GM19239 (cell line): ENCODE measurements around the gene NPY1R.

ENCODE experiments used
- DNase-seq: peaks from one replicate; pipeline ENCODE4 v3.0.0; 2011; ENCODE audit warnings: low spot score; ENCODE audit not compliant: insufficient read length
- FAIRE-seq: peaks from 2 replicates; lab custom pipeline; 2011; peaks lifted over from hg19 to GRCh38; lab: Jason Lieb, UNC

Gene NPY1R

DNA sequence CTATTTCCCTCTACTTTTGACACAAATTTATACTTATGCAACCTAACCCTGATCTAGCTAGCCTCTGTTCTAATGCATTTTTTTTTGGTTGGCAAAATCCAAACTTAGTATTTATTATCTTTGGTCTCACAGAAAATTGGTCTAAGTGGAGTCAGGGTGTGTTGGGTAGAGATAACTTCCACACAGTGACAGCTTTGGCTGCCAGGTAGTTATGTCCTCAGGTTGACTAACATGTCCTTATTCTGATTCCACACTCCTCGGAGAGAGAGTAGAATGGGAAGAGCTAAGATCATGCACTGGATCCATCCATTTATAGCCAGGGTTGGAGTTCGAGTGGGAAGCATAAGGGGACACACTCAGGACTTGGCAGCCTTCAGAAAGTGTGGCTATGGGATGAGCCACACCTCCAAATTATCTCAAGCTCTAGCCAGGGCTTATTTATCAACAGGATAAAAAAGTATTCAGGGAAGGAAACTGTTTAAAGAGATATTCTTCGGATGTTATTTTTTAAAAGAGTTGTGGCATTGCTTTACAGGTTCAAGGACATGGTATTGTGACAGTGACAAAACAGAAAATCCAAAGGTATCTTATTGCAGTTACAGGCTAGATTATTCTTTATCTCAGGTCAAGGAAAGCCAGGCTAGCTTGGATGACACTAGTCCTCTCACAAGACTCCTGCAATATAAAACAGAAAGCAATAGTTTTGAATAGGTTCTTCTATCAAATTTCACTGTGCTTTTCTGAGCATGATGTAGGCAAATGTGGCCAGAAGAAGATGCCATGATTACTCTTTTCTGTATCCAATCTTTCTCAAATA is 51.5 kb downstream of the NPY1R start:
- DNase-seq (no peak), FAIRE-seq (no peak)

DNA sequence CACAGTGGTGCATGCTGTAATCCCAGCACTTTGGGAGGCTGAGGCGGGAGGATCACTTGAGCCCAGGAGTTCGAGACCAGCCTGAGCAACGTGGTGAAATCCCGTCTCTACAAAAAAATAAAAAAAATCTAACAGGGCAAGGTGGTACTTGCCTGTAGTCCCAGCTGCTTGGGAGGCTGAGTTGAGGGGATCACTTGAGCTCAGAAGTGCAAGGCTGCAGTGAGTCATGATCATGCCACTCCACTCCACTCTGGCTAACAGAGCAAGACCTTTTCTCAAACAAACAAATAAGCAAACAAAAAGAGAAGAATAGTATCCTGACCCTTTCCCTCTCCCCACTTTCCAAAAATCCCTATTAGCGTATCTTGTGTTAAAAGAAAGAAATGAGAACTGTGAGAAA is 52.7 kb downstream of the NPY1R start:
- DNase-seq, result no peak
- FAIRE-seq, result no peak

DNA sequence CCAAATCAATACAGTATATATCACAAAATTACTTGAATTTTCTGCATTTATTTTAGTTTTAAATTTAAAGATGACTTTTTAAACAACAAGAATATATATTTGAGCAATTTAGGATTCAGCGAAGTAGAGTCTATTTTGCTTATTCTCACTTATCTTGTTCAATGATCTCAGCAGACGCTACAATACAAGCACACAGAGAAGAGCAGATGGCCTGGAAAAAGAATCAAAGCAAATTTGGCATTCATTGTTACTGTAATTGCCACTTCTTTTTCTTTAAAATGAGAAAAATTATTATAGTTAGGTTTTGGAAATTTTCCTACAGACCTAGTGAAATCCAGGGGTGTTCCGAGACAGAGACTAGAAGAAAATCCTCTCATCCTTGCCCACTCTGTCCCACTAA is 57.5 kb downstream of the NPY1R start:
- no peak for FAIRE-seq

More for the DNA sequence above, 57.5 kb downstream of the NPY1R start:
- no peak for DNase-seq
